ENCODE results near the gene CDX1. TPM values are rescaled to one million over a fixed set of nuclear protein-coding genes. Genes with fewer than 3 reads are reported as not detected.
A peak's percentile ranks its signal among the peaks of the same experiment; 100 is the strongest.

CDX1 gene
- total and polyA plus RNA-seq, 8 donors, result 0.31 to 472 (median 2.0) TPM; not detected in 5

DNA sequence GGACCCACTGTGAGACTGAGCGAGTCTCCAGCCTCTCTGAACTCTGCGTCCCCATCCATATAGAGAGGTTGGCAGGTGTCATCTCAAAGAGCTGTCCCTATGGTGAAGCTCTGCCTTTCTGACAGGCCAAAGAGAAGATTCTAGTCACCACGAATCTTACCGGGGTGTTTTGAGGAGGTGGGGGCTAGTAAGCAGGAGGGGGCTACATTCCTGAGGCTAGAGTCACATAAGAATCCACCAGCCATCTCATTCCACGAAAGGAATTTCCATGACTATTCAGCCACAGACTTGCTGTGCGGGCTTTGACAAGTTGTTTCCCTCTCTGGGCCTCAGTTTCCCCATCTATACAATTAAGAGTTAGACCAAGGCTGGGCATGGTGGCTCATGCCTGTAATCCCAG is 27.2 kb upstream of the CDX1 start:
- Histone ChIP-seq H3K36me3 (peaks cover 0 to 20% (median 7%) of the 10 kb centered on the region in 4 donors), H3K27ac (peak overlapping the region in 4 of 5 donors; percentile 73 to 85 (median 82)), H3K9me3 (no peaks in the 10 kb centered on the region), H3K4me3 (no peak overlapping the region), H3K4me1 (peaks cover 51 to 82% (median 73%) of the 10 kb centered on the region in 4 donors), H3K27me3 (no peaks in the 10 kb centered on the region)
- WGBS, 5 donors, result 67 to 81% (median 77%) methylated on average over 6 of the region's 6 CpGs
- no peak for DNase-seq
- TF ChIP-seq, protein P1, sequence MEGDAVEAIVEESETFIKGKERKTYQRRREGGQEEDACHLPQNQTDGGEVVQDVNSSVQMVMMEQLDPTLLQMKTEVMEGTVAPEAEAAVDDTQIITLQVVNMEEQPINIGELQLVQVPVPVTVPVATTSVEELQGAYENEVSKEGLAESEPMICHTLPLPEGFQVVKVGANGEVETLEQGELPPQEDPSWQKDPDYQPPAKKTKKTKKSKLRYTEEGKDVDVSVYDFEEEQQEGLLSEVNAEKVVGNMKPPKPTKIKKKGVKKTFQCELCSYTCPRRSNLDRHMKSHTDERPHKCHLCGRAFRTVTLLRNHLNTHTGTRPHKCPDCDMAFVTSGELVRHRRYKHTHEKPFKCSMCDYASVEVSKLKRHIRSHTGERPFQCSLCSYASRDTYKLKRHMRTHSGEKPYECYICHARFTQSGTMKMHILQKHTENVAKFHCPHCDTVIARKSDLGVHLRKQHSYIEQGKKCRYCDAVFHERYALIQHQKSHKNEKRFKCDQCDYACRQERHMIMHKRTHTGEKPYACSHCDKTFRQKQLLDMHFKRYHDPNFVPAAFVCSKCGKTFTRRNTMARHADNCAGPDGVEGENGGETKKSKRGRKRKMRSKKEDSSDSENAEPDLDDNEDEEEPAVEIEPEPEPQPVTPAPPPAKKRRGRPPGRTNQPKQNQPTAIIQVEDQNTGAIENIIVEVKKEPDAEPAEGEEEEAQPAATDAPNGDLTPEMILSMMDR (IDR thresholded peaks at IDR 0.05), result no peak
- no peak for TF ChIP-seq POLR2AphosphoS5 (IDR thresholded peaks at IDR 0.05)
- no peak for TF ChIP-seq EP300 (IDR thresholded peaks at IDR 0.05)
- TF ChIP-seq POLR2A (IDR thresholded peaks at IDR 0.05), result no peak
- intact Hi-C loops (cut with DNase I; ENCODE audit: low total_unique reads), result no loop called here

DNA sequence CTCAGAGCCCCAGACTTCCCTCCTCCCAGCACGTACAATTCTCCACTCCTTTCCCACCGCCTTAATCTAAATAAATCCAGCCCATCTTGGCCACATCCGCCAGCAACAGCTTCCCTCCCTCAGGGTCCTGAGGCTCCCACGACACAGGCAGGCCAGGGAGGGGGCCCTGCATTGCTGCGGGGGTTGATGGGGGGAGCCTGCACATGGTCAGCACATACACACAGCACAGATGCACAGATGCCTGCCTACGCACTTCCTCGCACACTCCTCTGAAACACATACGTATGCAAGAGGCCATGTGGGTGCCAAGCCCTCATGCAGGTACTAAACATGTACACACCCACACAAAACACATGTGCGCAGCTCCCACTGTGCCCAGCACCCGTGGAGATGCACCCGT is 25.7 kb upstream of the CDX1 start:
- whole genome bisulfite sequencing, 5 donors, result 55 to 72% (median 65%) methylated on average over 10 to 11 of the region's 11 CpGs

DNA sequence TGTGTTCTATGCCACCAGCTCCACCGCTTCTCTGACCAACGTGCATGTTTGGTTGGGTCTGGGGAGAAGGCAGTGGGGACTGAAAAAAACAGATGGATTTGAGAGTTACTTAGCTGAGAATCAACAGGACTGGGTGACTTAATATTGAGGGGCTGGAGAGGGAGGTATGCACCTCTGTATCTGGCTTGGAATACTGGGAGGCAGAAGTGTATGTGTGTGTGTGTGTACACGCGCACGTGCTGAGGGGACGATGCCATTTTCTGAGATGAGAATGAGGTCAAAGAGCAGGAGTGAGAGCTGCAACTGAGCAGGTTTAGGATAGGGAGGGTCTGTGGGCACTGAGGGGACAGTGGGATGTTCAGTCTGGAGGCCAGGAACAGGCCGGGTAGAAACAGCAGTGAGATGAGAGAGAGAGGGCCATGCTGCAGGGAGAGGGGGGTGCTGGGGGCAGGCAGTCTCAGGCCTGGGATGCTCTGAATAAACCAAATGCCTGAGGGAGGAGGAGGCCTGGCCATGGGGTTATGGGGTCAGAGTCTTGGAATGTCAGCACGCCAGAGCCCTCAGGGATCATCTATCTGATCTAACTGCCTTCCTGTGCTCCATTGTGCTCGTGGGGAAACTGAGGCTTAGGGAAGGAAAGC is 24.9 kb upstream of the CDX1 start:
- DNase-seq, result no peak
- Histone ChIP-seq H3K4me1 (peaks cover 51 to 89% (median 76%) of the 10 kb centered on the region in 4 donors), H3K9me3 (no peaks in the 10 kb centered on the region), H3K27ac (peak overlapping the region; percentile 12 to 85 (median 80)), H3K4me3 (no peak overlapping the region), H3K27me3 (no peaks in the 10 kb centered on the region), H3K36me3 (no peaks in the 10 kb centered on the region)
- WGBS, 5 donors, result 63 to 78% (median 74%) methylated on average over 9 of the region's 9 CpGs
- TF ChIP-seq EP300 (IDR thresholded peaks at IDR 0.05), result no peak
- TF ChIP-seq, protein P1 (IDR thresholded peaks at IDR 0.05), result no peak
- no peak for TF ChIP-seq POLR2A (IDR thresholded peaks at IDR 0.05)
- TF ChIP-seq POLR2AphosphoS5 (IDR thresholded peaks at IDR 0.05), result no peak
- intact Hi-C loops (cut with DNase I; ENCODE audit: low total_unique reads), result no loop called here

More for the DNA sequence above, 25.7 kb upstream of the CDX1 start:
- Histone ChIP-seq H3K9me3 (no peaks in the 10 kb centered on the region), H3K27me3 (no peaks in the 10 kb centered on the region), H3K36me3 (peaks cover 0 to 8% (median 2%) of the 10 kb centered on the region in 4 donors), H3K4me1 (peaks cover 51 to 91% (median 79%) of the 10 kb centered on the region in 4 donors), H3K27ac (peak overlapping the region in 4 of 5 donors; percentile 73 to 85 (median 82)), H3K4me3 (no peak overlapping the region)
- intact Hi-C loops (cut with DNase I; ENCODE audit: low total_unique reads), result no loop called here
- peak in 1 of 2 donors; percentile 88 for DNase-seq
- no peak for TF ChIP-seq POLR2AphosphoS5 (IDR thresholded peaks at IDR 0.05)
- no peak for TF ChIP-seq EP300 (IDR thresholded peaks at IDR 0.05)
- TF ChIP-seq, protein P1 (IDR thresholded peaks at IDR 0.05), result no peak
- no peak for TF ChIP-seq POLR2A (IDR thresholded peaks at IDR 0.05)

DNA sequence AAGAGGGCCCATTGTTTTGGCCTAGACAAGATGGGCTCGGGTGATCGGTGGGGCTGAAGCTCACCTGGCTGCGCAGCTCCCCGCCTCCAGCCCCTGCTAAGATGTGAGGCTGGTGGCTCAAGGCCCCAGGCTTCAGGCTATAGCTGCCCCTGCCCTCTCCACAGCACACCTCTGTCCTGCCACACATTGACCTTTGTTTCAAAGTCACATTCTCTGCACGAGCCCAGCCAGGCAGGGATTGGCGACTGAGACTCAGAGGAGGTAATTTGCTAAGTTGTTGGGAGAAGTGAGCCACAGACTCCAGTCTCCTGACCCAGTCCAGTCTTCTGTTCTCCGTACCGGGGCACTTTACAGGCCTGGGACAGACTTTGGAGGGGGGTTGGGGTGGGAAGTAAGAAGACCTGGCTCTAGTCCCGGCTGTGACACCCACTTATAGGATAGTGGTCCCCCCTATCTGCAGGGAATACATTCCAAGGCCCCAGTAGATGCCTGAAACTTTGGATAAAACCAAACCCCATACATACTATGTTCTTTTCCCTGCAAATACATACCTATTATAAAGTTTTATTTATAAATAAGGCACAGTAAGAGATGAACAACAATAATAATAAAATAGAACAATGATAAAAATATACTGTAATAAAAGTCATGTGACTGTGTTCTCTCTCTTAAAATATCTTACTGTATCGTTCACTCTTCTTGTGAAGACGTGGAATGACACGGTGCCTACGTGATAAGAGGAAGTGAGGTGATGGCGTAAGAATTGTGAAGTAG is 24.2 kb upstream of the CDX1 start:
- intact Hi-C loops (cut with DNase I; ENCODE audit: low total_unique reads), result no loop called here
- TF ChIP-seq, protein P1 (IDR thresholded peaks at IDR 0.05), result no peak
- no peak for TF ChIP-seq POLR2A (IDR thresholded peaks at IDR 0.05)
- no peak for TF ChIP-seq POLR2AphosphoS5 (IDR thresholded peaks at IDR 0.05)
- no peak for TF ChIP-seq EP300 (IDR thresholded peaks at IDR 0.05)
- H3K4me3 ChIP-seq, result no peak overlapping the region
- WGBS, 5 donors, result 70 to 76% (median 72%) methylated on average over 14 of the region's 14 CpGs
- no peaks in the 10 kb centered on the region for H3K9me3 ChIP-seq
- no peaks in the 10 kb centered on the region for H3K27me3 ChIP-seq
- DNase-seq, result no peak
- no peaks in the 10 kb centered on the region for H3K36me3 ChIP-seq
- peaks cover 44 to 88% (median 72%) of the 10 kb centered on the region in 4 donors for H3K4me1 ChIP-seq
- peak overlapping the region; percentile 12 to 85 (median 80) for H3K27ac ChIP-seq
